Muscle layer of duodenum (tissue), 2 donors: ENCODE data around the gene KCNJ11.

Source experiments
- H3K27ac ChIP-seq: one replicate; pipeline ENCODE4 v1.7.0; 2013; ENCODE audit warnings: mild to moderate bottlenecking, low read length
- H3K27me3 ChIP-seq: one replicate; pipeline ENCODE4 v1.7.0; 2013; ENCODE audit warnings: low read depth, mild to moderate bottlenecking, control low read depth, low read length
- H3K36me3 ChIP-seq, 2 donors: one replicate each; pipeline ENCODE4 v1.7.0; 2013; ENCODE audit warnings: low read length in 2 of 2, control low read depth in 1 of 2, mild to moderate bottlenecking in 1 of 2; ENCODE audit not compliant: insufficient read depth in 2 of 2, control insufficient read depth in 1 of 2
- H3K4me1 ChIP-seq, 2 donors: one replicate each; pipeline ENCODE4 v1.7.0; 2013; ENCODE audit warnings: low read length in 2 of 2, mild to moderate bottlenecking in 2 of 2, control low read depth in 1 of 2, moderate library complexity in 1 of 2; ENCODE audit not compliant: insufficient read depth in 2 of 2, control insufficient read depth in 1 of 2
- H3K4me3 ChIP-seq, 2 donors: one replicate each; pipeline ENCODE4 v1.7.0; 2013; ENCODE audit warnings: low read length in 2 of 2, low read depth in 1 of 2, mild to moderate bottlenecking in 1 of 2
- H3K9me3 ChIP-seq, 2 donors: one replicate each; pipeline ENCODE4 v1.7.0; 2013; ENCODE audit warnings: low read length in 2 of 2, control low read depth in 1 of 2, mild to moderate bottlenecking in 1 of 2; ENCODE audit not compliant: control insufficient read depth in 1 of 2
- donor health status: healthy.

KCNJ11 gene

DNA sequence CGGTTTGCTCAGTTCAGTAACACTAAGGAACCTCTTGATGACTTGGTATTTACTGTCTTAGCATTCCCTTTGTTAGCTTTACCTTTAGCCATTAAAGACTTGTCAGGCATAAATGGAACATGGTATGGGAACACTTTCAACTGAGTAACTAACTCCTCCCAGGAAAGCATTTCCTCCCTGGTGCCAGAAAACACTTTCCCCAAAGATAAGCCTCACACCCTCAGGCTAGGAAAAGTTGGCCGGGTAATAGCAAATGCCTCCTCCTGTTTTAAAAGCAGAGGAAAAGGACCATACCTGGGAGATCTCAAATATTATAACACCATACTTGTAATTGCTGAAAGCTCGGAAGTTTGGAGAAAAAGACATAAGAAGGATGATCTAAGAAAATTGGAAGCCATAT, 12.0 kb downstream of the KCNJ11 start:
- Histone ChIP-seq H3K27ac (no peak overlapping the region), H3K9me3 (peaks cover 13 to 27% of the 10 kb centered on the region in 2 donors), H3K36me3 (peaks cover 0 to 42% of the 10 kb centered on the region in 2 donors), H3K4me1 (no peaks in the 10 kb centered on the region), H3K4me3 (no peak overlapping the region), H3K27me3 (no peaks in the 10 kb centered on the region)

- no peak overlapping the region for H3K27ac ChIP-seq
- no peaks in the 10 kb centered on the region for H3K27me3 ChIP-seq
- H3K36me3 ChIP-seq, result peaks cover 0 to 51% of the 10 kb centered on the region in 2 donors
- no peak overlapping the region for H3K4me3 ChIP-seq
- H3K4me1 ChIP-seq, result no peaks in the 10 kb centered on the region
- H3K9me3 ChIP-seq, result peaks cover 23 to 36% of the 10 kb centered on the region in 2 donors
Measured at GRCh38 chr11:17375547-17375946, 12.9 kb downstream of the KCNJ11 start.

DNA sequence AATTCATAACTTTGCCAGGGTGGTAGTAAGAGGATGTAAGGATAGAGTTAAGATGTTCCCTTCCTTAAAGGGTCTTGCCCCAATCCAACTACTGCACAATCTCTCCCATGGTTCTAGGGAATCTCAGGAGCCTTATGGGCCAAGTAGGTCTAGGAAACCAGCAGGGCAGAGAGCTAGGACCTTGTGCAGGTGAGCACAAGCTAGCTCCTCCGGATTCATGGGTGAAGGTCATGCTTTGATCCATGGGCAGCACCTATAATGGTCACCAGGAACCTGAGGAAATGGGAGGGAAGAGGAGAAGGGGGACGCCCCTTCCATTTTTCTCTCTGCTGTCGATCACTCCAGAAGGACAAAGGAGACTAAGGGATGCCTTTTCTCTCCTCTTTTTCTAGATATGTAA, 16.8 kb downstream of the KCNJ11 start:
- Histone ChIP-seq H3K27me3 (no peaks in the 10 kb centered on the region), H3K4me1 (no peaks in the 10 kb centered on the region), H3K27ac (no peak overlapping the region), H3K4me3 (peak overlapping the region in 1 of 2 donors; percentile 47), H3K9me3 (peaks cover 41 to 57% of the 10 kb centered on the region in 2 donors), H3K36me3 (peaks cover 13 to 77% of the 10 kb centered on the region in 2 donors)

DNA sequence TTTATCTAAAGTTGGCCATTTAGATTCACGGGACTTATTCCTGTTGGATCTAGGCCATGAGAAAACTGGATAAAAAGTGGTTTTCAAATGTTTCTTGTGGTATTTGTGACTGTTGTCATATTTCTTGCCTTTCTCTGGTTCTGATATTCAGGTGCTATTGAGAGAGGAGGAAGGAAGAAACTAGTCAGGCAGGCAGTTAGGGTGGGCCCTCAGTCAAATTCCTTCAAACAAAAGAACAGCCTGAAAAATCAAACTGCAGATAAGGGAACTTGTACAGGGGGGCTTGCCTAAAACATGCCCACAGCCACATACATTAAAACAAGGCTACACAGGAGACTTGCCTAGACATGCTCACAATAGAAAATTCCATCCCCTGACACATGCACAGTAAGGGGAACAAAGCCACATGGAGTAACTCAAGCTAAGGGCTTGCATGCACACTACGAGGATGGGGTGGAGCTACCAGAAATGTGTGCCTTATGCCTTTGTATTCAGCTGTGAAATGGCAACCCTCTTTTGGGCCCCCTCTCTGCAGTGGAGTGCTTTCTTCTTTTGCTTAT, 18.7 kb downstream of the KCNJ11 start:
- H3K36me3 ChIP-seq, result peaks cover 13 to 67% of the 10 kb centered on the region in 2 donors
- peaks cover 37 to 57% of the 10 kb centered on the region in 2 donors for H3K9me3 ChIP-seq
- no peak overlapping the region for H3K4me3 ChIP-seq
- H3K27me3 ChIP-seq, result no peaks in the 10 kb centered on the region
- no peak overlapping the region for H3K27ac ChIP-seq
- H3K4me1 ChIP-seq, result no peaks in the 10 kb centered on the region

DNA sequence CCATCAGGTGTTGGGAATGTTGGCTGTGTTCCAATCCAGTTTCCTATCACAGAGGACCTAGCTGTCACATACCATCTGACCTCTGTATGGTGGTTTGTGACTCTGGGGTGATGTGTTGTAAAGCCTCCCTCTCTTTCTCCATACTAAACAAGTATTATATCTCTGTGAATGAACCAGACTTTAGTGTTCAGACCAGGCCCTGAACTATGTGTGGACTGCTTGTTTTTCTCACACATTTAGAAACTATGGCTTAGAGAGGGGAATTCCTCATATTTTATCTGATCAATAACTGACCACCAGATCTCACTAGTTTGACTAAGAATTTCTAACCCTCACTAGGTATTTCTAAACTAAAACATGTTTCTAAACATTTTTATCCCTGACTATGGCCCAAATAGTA, 19.4 kb downstream of the KCNJ11 start:
- Histone ChIP-seq H3K27ac (no peak overlapping the region), H3K4me3 (no peak overlapping the region), H3K36me3 (peaks cover 13 to 61% of the 10 kb centered on the region in 2 donors), H3K4me1 (no peaks in the 10 kb centered on the region), H3K27me3 (no peaks in the 10 kb centered on the region), H3K9me3 (peaks cover 37 to 56% of the 10 kb centered on the region in 2 donors)

DNA sequence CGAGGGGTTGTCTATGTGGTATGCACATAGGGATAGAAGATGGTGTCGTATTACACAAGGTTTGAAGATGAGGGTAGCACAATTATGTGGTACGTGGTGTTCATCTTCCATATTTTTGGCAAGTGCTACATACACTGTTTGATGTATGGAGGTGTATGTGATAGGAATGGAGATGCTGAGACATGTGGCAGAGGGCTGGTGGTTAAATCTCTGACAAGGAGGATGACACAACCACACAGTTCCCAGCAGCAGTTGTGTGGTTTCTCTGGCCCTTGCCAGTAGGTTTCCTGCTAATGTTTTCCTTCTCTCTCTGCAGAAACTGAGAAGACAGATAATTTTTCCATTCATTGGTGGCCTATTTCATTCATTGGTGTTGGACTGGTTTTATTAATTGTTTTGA, 19.9 kb downstream of the KCNJ11 start:
- no peaks in the 10 kb centered on the region for H3K27me3 ChIP-seq
- peaks cover 37 to 51% of the 10 kb centered on the region in 2 donors for H3K9me3 ChIP-seq
- H3K36me3 ChIP-seq, result peaks cover 13 to 56% of the 10 kb centered on the region in 2 donors
- no peaks in the 10 kb centered on the region for H3K4me1 ChIP-seq
- H3K4me3 ChIP-seq, result no peak overlapping the region
- H3K27ac ChIP-seq, result no peak overlapping the region

DNA sequence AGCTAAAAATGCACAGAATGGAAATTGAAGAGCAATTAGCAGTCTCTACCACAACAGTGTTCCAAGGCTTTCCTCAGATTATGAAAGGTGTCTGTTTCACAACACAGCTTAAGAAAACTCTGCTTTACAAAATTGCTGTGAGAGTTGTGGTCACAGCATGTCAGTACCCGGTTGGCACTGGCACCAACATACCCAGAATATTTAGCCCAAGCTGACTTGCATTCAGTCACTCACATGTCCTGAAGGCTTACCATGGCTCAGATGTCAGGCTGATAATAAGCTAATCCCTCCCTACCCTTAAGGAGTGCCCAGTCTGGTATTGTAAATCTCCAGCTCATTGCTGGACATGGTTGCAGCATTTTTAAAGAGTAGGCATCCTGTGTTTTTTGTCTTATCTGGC, 22.0 kb downstream of the KCNJ11 start:
- Histone ChIP-seq H3K4me1 (no peaks in the 10 kb centered on the region), H3K27me3 (no peaks in the 10 kb centered on the region), H3K9me3 (peaks cover 28 to 30% of the 10 kb centered on the region in 2 donors), H3K27ac (no peak overlapping the region), H3K36me3 (peaks cover 13 to 35% of the 10 kb centered on the region in 2 donors), H3K4me3 (no peak overlapping the region)

DNA sequence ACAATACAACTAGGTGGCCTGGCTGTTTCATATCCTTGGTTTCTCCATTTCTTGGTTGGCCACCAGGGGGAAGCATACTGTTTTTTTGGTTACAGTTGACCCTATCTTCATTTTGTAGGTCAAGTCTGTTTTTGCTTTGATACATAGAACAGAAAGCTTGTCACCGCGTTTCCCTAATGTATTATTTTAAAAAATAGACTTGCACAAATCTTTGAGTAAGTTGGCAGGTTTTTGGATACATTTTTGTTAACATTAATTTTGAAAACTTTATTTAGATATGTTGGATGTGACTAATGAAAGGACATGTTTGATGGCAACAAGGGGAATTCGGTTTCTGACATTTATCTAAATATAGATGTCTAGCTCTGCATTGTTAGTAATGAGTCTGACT, 33.9 kb downstream of the KCNJ11 start:
- Histone ChIP-seq H3K36me3 (no peaks in the 10 kb centered on the region), H3K27me3 (no peaks in the 10 kb centered on the region), H3K9me3 (no peaks in the 10 kb centered on the region), H3K4me3 (no peak overlapping the region), H3K4me1 (peaks cover 4 to 17% of the 10 kb centered on the region in 2 donors), H3K27ac (no peak overlapping the region)

DNA sequence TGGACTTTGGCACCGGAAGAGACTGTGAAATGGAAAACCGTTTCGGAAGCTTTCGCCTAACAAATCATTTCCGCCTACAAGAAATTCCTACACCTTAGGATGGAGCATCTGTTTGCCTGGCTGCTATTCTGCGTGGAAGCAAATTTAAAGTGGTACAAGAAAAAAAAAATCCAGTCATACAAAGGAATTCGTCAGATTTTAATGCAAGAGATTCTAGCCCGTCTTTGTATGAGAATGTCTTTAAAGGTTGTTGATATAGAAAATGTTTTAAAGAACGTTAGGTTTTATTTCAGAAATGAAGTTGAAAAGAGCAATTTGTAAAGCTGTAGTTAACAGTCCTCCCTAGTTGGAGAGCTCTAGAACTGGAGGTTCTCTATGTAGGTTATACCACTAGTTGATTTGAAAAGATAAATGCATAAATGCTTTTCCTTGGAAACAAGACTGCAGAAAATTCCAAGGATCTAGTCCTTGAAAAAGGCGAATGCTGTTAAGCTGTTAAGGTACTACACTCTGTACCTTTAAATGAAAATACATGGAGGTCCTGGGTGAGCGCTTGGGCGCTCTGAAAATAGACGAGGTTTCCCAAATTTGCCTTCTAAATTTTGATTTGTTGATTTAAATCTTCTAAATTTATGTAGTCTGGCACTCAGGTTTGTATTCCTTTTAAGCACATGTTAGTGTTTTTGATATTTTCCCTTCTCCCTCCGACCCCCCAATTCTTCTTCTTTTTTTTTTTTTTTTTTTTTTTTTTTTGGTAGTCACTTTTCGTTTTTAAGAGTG, 34.4 kb downstream of the KCNJ11 start:
- Histone ChIP-seq H3K27me3 (no peaks in the 10 kb centered on the region), H3K27ac (peak overlapping the region; percentile 42), H3K4me1 (peaks cover 4 to 17% of the 10 kb centered on the region in 2 donors), H3K36me3 (no peaks in the 10 kb centered on the region), H3K9me3 (no peaks in the 10 kb centered on the region), H3K4me3 (peak overlapping the region; percentile 69 to 73)

- no peaks in the 10 kb centered on the region for H3K9me3 ChIP-seq
- H3K4me1 ChIP-seq, result peaks cover 4 to 17% of the 10 kb centered on the region in 2 donors
- no peaks in the 10 kb centered on the region for H3K36me3 ChIP-seq
- peak overlapping the region; percentile 69 to 73 for H3K4me3 ChIP-seq
- peak overlapping the region; percentile 42 for H3K27ac ChIP-seq
- H3K27me3 ChIP-seq, result no peaks in the 10 kb centered on the region
Measured at GRCh38 chr11:17352950-17353820, 35.3 kb downstream of the KCNJ11 start.

DNA sequence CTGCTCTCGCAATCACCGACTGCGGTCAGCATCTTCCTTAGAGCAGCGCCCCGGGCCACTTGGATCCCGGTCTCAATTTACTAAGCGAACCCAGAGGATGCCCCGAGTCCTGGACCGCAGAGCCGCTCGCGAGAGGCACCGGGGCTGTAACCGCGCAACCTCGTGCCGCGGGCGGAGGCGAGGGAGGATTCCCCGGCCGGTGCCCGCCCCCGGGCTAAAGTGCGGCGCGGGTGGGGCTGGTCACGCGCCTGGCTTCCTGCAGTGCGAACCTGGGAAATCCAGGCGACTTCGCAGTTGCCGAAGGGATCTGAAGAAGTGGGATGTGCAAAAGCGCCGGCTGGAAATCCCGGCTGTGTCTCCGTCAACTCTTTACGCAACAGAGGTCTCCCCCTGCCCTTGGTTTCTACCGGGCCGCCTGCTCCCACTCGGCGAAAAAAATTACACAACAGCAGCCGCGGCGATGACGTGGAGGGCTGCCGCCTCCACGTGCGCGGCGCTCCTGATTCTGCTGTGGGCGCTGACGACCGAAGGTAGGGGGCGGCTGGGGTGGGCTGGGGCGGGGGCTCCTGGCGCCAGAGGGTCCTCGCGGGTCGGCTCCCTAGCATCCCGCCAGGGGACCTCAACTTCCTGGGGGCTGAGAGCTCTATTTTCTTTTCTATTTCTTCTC, 36.8 kb downstream of the KCNJ11 start, which contains the start of gene NCR3LG1:
NCR3LG1 (plus strand) TSS at position 291 of the 667 bp plus-strand sequence; CDS start at position 461, 170 bp downstream.
- Histone ChIP-seq H3K36me3 (no peaks in the 10 kb centered on the region), H3K9me3 (no peaks in the 10 kb centered on the region), H3K4me1 (peaks cover 4 to 17% of the 10 kb centered on the region in 2 donors), H3K27ac (peak within 1 kb of the TSS; percentile 42), H3K27me3 (no peaks in the 10 kb centered on the region), H3K4me3 (peak within 1 kb of the TSS; percentile 69 to 73)
